OCI-LY3 (cell line): ENCODE data around the gene IQCH.

Experiments
- CTCF ChIP-seq: fragments of 200-600, 300-600 bp; sonication (generic); IDR thresholded peaks from 2 replicates; pipeline ENCODE4 v1.5.1; 2014; ENCODE audit warnings: antibody characterized with exemption, low read length, low read depth
- EZH2phosphoT487 ChIP-seq: fragments of 200-600 bp; shearing (Covaris generic); IDR thresholded peaks from 2 replicates; pipeline ENCODE4 v1.6.1; 2018; ENCODE audit warnings: antibody characterized with exemption, mixed run types, low read depth

GRCh38 chr15:67515090-67515489 is 260.5 kb downstream of the IQCH start:
- TF ChIP-seq CTCF (no peak), EZH2phosphoT487 (no peak)
